Measurements from ENCODE around the gene HFE.

DNA sequence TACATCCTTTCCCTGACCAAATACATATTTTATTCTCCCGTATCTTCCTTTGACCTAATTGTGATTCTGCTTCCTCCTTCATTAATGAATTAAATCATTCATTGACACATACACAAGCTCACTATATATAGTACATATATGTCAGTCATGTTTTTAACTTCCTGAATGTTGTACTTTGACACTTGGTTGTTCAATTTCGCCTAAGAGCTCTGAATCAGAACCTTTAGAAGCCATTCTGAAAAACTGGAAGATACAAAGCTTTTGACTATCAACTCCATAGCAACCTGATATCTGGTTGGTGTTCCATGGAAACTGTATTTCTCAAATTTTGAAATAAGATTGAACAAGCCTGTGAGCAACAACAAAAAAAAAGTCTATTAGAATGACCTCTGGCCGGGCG, 27.3 kb upstream of the HFE start:
- TF ChIP-seq POLR2A (IDR thresholded peaks at IDR 0.05) (no peak), POLR2AphosphoS5 (IDR thresholded peaks at IDR 0.05) (no peak)
- TF ChIP-seq, protein P1, sequence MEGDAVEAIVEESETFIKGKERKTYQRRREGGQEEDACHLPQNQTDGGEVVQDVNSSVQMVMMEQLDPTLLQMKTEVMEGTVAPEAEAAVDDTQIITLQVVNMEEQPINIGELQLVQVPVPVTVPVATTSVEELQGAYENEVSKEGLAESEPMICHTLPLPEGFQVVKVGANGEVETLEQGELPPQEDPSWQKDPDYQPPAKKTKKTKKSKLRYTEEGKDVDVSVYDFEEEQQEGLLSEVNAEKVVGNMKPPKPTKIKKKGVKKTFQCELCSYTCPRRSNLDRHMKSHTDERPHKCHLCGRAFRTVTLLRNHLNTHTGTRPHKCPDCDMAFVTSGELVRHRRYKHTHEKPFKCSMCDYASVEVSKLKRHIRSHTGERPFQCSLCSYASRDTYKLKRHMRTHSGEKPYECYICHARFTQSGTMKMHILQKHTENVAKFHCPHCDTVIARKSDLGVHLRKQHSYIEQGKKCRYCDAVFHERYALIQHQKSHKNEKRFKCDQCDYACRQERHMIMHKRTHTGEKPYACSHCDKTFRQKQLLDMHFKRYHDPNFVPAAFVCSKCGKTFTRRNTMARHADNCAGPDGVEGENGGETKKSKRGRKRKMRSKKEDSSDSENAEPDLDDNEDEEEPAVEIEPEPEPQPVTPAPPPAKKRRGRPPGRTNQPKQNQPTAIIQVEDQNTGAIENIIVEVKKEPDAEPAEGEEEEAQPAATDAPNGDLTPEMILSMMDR (IDR thresholded peaks at IDR 0.05) = no peak

Data from sigmoid colon (tissue), 4 donors.